Measurements from ENCODE around the gene COL4A5. TPM values are rescaled to one million over a fixed set of nuclear protein-coding genes. Genes with fewer than 3 reads are reported as not detected.
"Not testable (repeated sequence)": the region's sequence is repeated elsewhere in the genome, so short reads cannot be mapped to it uniquely, and the experiment has no call there.

Gene COL4A5
- total and polyA plus RNA-seq, 2 of the 13 experiments (the other 11 are each of a cell fraction or from before 2014, with no cell fraction given): 39.5 to 45.5 TPM

GRCh38 chrX:108473979-108474378 is 34.3 kb downstream of the COL4A5 start:
- Histone ChIP-seq H3K27me3 (ENCODE audit: control insufficient read depth in 1 of 2, insufficient read depth in 2 of 2, low read length in 2 of 2) (no peaks in the 10 kb centered on the region), H3K9ac (ENCODE audit: insufficient read depth, low read depth, low read length) (no peak overlapping the region), H3K79me2 (ENCODE audit: insufficient read depth, low read length) (no peaks in the 10 kb centered on the region), H2AFZ (ENCODE audit: low read length) (no peak overlapping the region), H3K36me3 (replicated peaks in 1 of 2; ENCODE audit: control insufficient read depth in 1 of 2, insufficient read depth in 2 of 2, low read length in 2 of 2) (no peaks in the 10 kb centered on the region), H3K4me3 (replicated peaks in 1 of 3; ENCODE audit: insufficient read depth in 1 of 3, low read depth in 2 of 3, low read length in 3 of 3) (no peak overlapping the region), H3K4me2 (ENCODE audit: low read depth, low read length) (no peak overlapping the region), H4K20me1 (ENCODE audit: insufficient read depth, low read length) (no peaks in the 10 kb centered on the region), H3K27ac (ENCODE audit: extremely low read length, insufficient read depth, low read length) (no peak overlapping the region), H3K9me3 (ENCODE audit: low read length) (no peaks in the 10 kb centered on the region), H3K4me1 (ENCODE audit: insufficient read depth, low read length) (no peaks in the 10 kb centered on the region)
- ATAC-seq (no peak), DNase-seq (ENCODE audit: low spot score) (no peak), FAIRE-seq (no peak)
- CTCF ChIA-PET (ENCODE audit: low intra/inter-chr PET ratio, low total read pairs): no interaction called here
- BruUV-seq (replicated peaks): no TSS peak
- in situ Hi-C loops (cut with HindIII; ENCODE audit: extremely low pct_ligation_motif_present, low pct_unique_long_range_greater_than_20kb) (no loop called here), intact Hi-C loops (cut with micrococcal nuclease; ENCODE audit: unreplicated experiment) (no loop called here)
- no peak for TF ChIP-seq ZFP1 (CRISPR knock-in tag; IDR thresholded peaks at IDR 0.05)
- TF ChIP-seq KDM2A (CRISPR knock-in tag; IDR thresholded peaks at IDR 0.05; ENCODE audit: borderline replicate concordance, low read depth): no peak
- TF ChIP-seq MBD4 (IDR thresholded peaks at IDR 0.05; ENCODE audit: borderline replicate concordance, low read length): no peak
- TF ChIP-seq NFYC (CRISPR knock-in tag; IDR thresholded peaks at IDR 0.05): no peak
- no peak for TF ChIP-seq ZSCAN9 (CRISPR knock-in tag; IDR thresholded peaks at IDR 0.05; ENCODE audit: borderline replicate concordance)
- TF ChIP-seq ZNF550 (CRISPR knock-in tag; IDR thresholded peaks at IDR 0.05; ENCODE audit: borderline replicate concordance): no peak
- no peak for TF ChIP-seq SNAI1 (CRISPR knock-in tag; IDR thresholded peaks at IDR 0.05; ENCODE audit: borderline replicate concordance)
- no peak for TF ChIP-seq GZF1 (CRISPR knock-in tag; IDR thresholded peaks at IDR 0.05)
- POLR2A ChIA-PET: no interaction called here

- DNase-seq (ENCODE audit: low spot score); H3K27me3 ChIP-seq (ENCODE audit: control insufficient read depth in 1 of 2, insufficient read depth in 2 of 2, low read length in 2 of 2); intact Hi-C loops (cut with micrococcal nuclease; ENCODE audit: unreplicated experiment); in situ Hi-C loops (cut with HindIII; ENCODE audit: extremely low pct_ligation_motif_present, low pct_unique_long_range_greater_than_20kb); BruUV-seq (replicated peaks); H3K9me3 ChIP-seq (ENCODE audit: low read length); H2AFZ ChIP-seq (ENCODE audit: low read length); ATAC-seq; H3K79me2 ChIP-seq (ENCODE audit: insufficient read depth, low read length); FAIRE-seq; H3K4me1 ChIP-seq (ENCODE audit: insufficient read depth, low read length); CTCF ChIA-PET (ENCODE audit: low intra/inter-chr PET ratio, low total read pairs); H4K20me1 ChIP-seq (ENCODE audit: insufficient read depth, low read length); H3K4me3 ChIP-seq (replicated peaks in 1 of 3; ENCODE audit: insufficient read depth in 1 of 3, low read depth in 2 of 3, low read length in 3 of 3); H3K9ac ChIP-seq (ENCODE audit: insufficient read depth, low read depth, low read length); H3K27ac ChIP-seq (ENCODE audit: extremely low read length, insufficient read depth, low read length); POLR2A ChIA-PET; H3K4me2 ChIP-seq (ENCODE audit: low read depth, low read length); H3K36me3 ChIP-seq (replicated peaks in 1 of 2; ENCODE audit: control insufficient read depth in 1 of 2, insufficient read depth in 2 of 2, low read length in 2 of 2): not testable (repeated sequence)
- WGBS (ENCODE audit: low lambda C conversion rate): 100% methylated on average over 6 of the region's 6 CpGs
Measured at GRCh38 chrX:108481528-108481927, 41.9 kb downstream of the COL4A5 start.

All from HepG2 (cell line).